ENCODE results near the gene TRIM8.

The TRIM8 gene

GRCh38 chr10:102656026-102656425 lies 11.7 kb downstream of the TRIM8 start:
- TF ChIP-seq TAF1 (IDR thresholded peaks at IDR 0.05; ENCODE audit: low read depth) (no peak), ZBTB7A (IDR thresholded peaks at IDR 0.05; ENCODE audit: low read depth) (no peak), USF1 (IDR thresholded peaks at IDR 0.05) (no peak), MAX (IDR thresholded peaks at IDR 0.05) (no peak), NFIC (IDR thresholded peaks at IDR 0.05) (no peak), CEBPB (IDR thresholded peaks at IDR 0.05) (no peak), TCF12 (IDR thresholded peaks at IDR 0.05; ENCODE audit: low read depth) (no peak), EGR1 (IDR thresholded peaks at IDR 0.05) (no peak), RAD21 (IDR thresholded peaks at IDR 0.05; ENCODE audit: low read depth) (no peak), FOXM1 (IDR thresholded peaks at IDR 0.05; ENCODE audit: borderline replicate concordance, low read depth) (no peak), TEAD4 (IDR thresholded peaks at IDR 0.05) (no peak), YY1 (IDR thresholded peaks at IDR 0.05; ENCODE audit: low read depth) (no peak), CREB1 (IDR thresholded peaks at IDR 0.05; ENCODE audit: low read depth) (no peak), EP300 (IDR thresholded peaks at IDR 0.05; ENCODE audit: borderline replicate concordance) (no peak)
- TF ChIP-seq, protein P1, sequence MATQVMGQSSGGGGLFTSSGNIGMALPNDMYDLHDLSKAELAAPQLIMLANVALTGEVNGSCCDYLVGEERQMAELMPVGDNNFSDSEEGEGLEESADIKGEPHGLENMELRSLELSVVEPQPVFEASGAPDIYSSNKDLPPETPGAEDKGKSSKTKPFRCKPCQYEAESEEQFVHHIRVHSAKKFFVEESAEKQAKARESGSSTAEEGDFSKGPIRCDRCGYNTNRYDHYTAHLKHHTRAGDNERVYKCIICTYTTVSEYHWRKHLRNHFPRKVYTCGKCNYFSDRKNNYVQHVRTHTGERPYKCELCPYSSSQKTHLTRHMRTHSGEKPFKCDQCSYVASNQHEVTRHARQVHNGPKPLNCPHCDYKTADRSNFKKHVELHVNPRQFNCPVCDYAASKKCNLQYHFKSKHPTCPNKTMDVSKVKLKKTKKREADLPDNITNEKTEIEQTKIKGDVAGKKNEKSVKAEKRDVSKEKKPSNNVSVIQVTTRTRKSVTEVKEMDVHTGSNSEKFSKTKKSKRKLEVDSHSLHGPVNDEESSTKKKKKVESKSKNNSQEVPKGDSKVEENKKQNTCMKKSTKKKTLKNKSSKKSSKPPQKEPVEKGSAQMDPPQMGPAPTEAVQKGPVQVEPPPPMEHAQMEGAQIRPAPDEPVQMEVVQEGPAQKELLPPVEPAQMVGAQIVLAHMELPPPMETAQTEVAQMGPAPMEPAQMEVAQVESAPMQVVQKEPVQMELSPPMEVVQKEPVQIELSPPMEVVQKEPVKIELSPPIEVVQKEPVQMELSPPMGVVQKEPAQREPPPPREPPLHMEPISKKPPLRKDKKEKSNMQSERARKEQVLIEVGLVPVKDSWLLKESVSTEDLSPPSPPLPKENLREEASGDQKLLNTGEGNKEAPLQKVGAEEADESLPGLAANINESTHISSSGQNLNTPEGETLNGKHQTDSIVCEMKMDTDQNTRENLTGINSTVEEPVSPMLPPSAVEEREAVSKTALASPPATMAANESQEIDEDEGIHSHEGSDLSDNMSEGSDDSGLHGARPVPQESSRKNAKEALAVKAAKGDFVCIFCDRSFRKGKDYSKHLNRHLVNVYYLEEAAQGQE (IDR thresholded peaks at IDR 0.05; ENCODE audit: low read depth): no peak

GRCh38 chr10:102656791-102657371 lies 12.6 kb downstream of the TRIM8 start:
- no peak for TF ChIP-seq CREB1 (IDR thresholded peaks at IDR 0.05; ENCODE audit: low read depth)
- no peak for TF ChIP-seq NFIC (IDR thresholded peaks at IDR 0.05)
- TF ChIP-seq TCF12 (IDR thresholded peaks at IDR 0.05; ENCODE audit: low read depth): no peak

DNA sequence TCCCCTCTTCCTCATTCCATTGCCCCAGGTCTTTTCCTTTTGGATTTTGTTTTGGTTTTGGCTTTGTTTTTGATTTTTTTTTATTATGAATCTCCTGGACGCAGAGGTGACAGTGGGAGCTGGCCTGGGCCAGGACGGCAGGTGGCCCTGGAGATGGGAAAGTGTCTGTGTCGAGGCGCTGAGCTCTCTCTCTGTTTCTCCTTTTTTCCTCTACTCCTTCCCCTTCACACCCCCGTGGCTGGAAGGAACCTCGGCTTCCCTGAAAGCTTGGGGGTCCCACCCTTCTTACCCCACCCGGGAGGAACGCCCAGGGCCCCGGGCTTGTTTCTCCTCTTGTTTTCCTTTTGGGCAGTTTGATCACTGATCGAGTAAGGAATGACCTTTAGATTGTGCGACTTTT lies 13.2 kb downstream of the TRIM8 start:
- no peak for TF ChIP-seq YY1 (IDR thresholded peaks at IDR 0.05; ENCODE audit: low read depth)

GRCh38 chr10:102657984-102658724 lies 13.9 kb downstream of the TRIM8 start:
- TF ChIP-seq USF1 (IDR thresholded peaks at IDR 0.05) (no peak), TEAD4 (IDR thresholded peaks at IDR 0.05) (no peak), EP300 (IDR thresholded peaks at IDR 0.05; ENCODE audit: borderline replicate concordance) (no peak), MAX (IDR thresholded peaks at IDR 0.05) (no peak), TAF1 (IDR thresholded peaks at IDR 0.05; ENCODE audit: low read depth) (no peak), NFIC (IDR thresholded peaks at IDR 0.05) (no peak), YY1 (IDR thresholded peaks at IDR 0.05; ENCODE audit: low read depth) (no peak), TCF12 (IDR thresholded peaks at IDR 0.05; ENCODE audit: low read depth) (no peak), FOXM1 (IDR thresholded peaks at IDR 0.05; ENCODE audit: borderline replicate concordance, low read depth) (no peak), ZBTB7A (IDR thresholded peaks at IDR 0.05; ENCODE audit: low read depth) (no peak), CREB1 (IDR thresholded peaks at IDR 0.05; ENCODE audit: low read depth) (no peak), EGR1 (IDR thresholded peaks at IDR 0.05) (no peak), RAD21 (IDR thresholded peaks at IDR 0.05; ENCODE audit: low read depth) (no peak), CEBPB (IDR thresholded peaks at IDR 0.05) (no peak)
- TF ChIP-seq, protein P1 (IDR thresholded peaks at IDR 0.05; ENCODE audit: low read depth): no peak

DNA sequence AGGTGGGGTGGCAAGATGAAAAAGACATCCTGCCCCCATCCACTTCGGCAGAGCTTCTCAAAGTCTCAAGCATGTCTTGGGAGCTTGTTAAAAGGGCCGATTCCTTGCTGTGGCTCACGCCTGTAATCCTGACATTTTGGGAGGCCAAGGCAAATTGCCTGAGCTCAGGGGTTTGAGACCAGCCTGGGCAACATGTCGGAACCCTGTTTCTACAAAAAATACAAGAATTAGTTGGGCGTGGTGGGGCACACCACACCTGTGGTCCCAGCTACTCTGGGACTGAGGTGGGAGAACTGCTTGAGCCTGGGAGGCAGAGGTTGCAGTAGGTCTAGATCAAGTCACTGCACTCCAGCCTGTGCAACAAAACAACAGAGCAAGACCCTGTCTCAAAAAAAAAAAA lies 14.5 kb downstream of the TRIM8 start:
- no peak for TF ChIP-seq YY1 (IDR thresholded peaks at IDR 0.05; ENCODE audit: low read depth)
- TF ChIP-seq TAF1 (IDR thresholded peaks at IDR 0.05; ENCODE audit: low read depth): no peak
- TF ChIP-seq, protein P1 (IDR thresholded peaks at IDR 0.05; ENCODE audit: low read depth): no peak
- no peak for TF ChIP-seq EP300 (IDR thresholded peaks at IDR 0.05; ENCODE audit: borderline replicate concordance)
- no peak for TF ChIP-seq EGR1 (IDR thresholded peaks at IDR 0.05)
- no peak for TF ChIP-seq NFIC (IDR thresholded peaks at IDR 0.05)
- no peak for TF ChIP-seq TEAD4 (IDR thresholded peaks at IDR 0.05)
- TF ChIP-seq TCF12 (IDR thresholded peaks at IDR 0.05; ENCODE audit: low read depth): no peak
- no peak for TF ChIP-seq RAD21 (IDR thresholded peaks at IDR 0.05; ENCODE audit: low read depth)
- TF ChIP-seq CREB1 (IDR thresholded peaks at IDR 0.05; ENCODE audit: low read depth): no peak
- no peak for TF ChIP-seq USF1 (IDR thresholded peaks at IDR 0.05)
- no peak for TF ChIP-seq MAX (IDR thresholded peaks at IDR 0.05)
- TF ChIP-seq CEBPB (IDR thresholded peaks at IDR 0.05): no peak
- no peak for TF ChIP-seq ZBTB7A (IDR thresholded peaks at IDR 0.05; ENCODE audit: low read depth)
- TF ChIP-seq FOXM1 (IDR thresholded peaks at IDR 0.05; ENCODE audit: borderline replicate concordance, low read depth): no peak
